ENCODE results near the gene KRT23.

KRT23 gene, protein sequence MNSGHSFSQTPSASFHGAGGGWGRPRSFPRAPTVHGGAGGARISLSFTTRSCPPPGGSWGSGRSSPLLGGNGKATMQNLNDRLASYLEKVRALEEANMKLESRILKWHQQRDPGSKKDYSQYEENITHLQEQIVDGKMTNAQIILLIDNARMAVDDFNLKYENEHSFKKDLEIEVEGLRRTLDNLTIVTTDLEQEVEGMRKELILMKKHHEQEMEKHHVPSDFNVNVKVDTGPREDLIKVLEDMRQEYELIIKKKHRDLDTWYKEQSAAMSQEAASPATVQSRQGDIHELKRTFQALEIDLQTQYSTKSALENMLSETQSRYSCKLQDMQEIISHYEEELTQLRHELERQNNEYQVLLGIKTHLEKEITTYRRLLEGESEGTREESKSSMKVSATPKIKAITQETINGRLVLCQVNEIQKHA

DNA sequence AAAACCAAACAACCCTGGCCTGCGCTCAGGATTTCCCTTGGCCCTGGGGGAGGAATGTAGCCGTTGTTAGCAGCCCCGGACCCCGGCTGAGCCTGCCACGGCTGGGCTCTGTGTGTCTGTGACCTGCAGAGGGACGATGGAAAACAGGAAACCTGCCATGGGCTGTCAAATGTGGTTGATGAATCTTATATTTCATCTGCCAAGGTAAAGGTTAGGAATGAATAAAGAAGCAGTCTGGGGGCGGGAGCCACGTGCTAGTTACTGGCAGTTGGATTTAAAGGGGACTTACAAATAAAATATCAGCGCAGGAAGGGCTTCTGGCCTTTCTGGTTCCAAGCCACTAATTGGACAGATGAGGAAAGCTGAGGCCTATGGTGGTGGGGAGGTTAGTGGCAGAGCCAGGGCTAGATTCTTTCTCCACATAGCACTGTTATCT lies at the start of gene KRT23:
KRT23 (minus strand) TSS at position 263 of the 436 bp plus-strand sequence. CDS start 1,043 bp downstream, outside the sequence.
- DNase-seq, result peak; percentile 54

DNA sequence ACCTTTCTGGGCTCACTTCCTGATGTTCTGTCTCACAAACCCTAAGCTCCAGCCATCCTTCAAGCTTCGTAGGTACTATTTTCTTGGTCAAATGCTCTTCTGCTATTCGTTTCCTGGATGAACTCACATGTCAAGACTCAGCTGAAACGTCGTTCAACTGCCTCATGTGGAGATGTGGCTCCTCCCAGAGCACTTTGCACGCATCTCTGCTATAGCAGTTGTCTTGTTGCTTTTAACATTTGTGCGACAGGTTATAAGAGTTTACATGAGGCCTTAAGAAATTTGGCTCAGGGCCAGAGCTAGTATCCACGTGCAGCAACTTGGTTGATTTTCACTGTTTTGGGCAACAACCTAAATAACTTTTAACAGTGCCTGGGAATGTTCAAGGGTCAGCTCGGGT lies 49.5 kb upstream of the KRT23 start:
- DNase-seq, result no peak

DNA sequence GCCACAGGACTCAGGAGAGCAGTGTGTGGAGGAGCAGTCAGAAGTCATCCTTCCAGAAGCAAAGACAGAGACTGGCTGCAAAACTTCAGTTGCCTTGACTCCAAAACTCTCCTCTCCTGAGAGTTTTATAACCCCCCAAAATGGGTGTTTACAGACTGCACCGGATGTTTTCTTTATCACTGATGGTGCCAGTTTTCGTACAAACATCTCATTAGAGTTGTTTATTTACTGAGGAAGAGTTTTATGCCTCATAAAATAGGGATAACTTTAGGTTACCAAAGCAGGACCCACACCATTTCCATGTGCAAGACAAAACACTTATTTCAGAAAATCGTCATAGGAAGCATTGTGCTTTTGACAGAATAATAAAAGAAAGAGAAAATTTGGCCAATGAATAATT lies 46.8 kb upstream of the KRT23 start, which contains the start of gene KRT40:
KRT40 (minus strand) TSS at position 101 of the 400 bp plus-strand sequence; CDS start at position 48, 53 bp downstream.
- no peak for DNase-seq

DNA sequence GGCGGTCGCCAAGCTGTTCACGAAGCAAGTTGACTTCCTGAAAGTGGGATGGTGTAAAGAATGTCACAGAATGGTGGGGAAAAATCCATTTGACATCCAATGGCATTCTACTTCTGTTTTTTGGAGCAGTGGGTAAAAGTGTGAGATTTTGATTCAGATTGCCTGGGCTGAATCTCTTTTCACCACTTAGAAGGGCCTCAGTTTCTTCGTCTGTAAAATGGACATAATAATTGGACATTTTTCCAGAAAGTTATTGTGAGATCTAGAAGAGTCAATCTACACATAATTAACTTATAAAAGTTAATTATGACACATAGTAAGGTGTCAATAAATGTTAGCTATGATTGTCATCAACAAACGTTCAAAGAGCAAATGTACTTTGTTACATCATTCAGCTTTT lies 43.7 kb upstream of the KRT23 start:
- DNase-seq, result no peak

DNA sequence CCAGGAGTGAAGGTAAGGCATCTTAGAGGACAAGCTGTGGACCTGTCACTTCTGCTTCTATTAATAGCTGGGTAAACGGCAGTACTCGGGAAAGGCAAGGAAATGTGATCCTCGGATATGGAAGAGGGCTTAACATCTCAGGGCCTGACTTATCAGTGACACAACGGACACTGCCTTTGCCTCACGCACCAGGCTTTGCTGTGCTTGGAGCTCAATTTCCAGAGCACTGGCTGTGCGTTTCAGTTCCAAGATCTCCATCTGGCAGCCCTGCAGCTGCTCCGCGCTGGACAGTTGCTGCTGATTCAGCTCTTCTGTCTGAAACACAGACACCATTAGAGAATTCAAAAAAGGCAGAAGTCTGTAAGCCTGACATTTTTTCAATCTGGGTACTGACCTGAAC lies 43.1 kb upstream of the KRT23 start:
- DNase-seq, result no peak

DNA sequence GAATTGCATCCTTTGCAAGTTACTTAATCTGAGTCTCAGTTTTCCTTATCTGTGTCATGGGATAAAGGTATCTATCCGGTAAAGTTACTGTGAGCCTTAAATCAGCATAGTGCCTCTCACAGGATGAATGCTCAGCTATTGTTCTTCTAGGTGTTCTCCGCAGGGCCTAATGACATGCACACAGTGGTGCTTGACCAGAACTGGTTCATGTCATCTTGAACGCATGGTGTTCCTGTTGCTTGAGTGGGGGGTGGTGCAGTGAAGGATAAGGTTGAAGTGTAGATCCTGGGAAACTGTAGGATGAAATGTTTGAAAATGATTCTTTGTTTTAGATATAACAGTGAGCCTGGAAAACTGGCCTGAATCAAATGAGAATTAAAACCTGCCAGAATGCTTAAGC lies 42.7 kb upstream of the KRT23 start:
- no peak for DNase-seq

DNA sequence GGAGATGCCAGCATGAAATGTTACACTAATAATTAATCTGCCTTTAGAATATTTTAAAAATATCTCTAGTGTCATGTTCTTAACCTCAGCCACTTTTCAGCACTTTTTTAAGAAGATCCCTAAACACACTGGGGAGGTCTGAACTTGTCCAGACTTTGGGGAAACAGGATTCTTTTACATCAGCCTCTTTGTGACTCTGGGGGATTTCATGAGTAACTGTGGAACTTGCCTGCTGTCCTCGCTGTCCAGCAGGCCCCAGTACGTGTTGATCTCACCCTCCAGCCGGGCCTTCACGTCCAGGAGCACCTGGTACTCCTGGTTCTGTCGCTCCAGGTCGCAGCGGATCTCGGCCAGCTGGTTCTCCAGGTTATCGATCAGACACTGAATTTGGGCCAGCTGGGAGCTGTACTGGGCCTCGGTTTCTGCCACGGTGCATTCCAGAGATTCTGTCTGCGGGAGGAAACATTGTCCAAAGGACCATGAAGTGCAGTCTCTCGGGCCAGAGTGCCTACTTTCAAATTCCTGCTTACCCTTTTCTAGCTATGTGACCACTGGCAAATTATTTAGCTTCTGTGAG lies 41.2 kb upstream of the KRT23 start:
- no peak for DNase-seq

DNA sequence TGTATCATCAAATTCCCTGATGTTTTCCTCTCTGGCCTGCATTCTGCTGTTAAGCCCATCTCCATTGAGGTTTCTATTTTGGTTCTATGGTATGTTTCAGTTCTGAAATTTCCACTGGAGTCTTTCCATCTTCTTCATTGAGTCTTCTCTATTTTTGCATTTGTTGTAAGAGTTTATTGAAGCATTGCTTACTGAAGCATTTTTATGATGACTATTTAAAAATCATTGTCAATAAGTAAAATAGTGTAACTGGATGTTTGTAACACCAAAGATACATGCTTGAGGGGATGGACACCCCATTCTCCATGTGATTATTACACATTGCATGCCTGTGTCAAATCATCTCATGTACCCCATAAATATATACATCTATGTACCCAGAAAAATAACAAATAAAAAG lies 38.1 kb upstream of the KRT23 start:
- DNase-seq, result no peak

DNA sequence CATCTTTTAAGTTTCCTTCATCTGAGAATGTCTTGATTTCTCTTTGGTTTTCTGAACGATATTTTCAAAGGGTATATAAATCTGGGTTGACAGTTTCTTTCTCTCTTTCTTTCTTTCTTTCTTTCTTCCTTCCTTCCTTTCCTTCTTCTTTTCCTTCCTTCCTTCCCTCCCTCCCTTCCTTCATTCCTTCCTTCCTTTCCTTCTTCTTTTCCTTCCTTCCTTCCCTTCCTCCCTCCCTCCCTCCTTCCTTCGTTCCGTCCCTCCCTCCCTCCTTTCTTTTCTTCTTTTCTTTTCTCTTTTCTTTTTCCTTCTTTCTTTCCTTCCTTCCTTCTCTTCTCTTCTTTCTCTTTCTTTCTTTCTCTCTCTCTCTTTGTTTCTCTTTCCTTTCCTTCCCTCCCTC lies 36.9 kb upstream of the KRT23 start:
- no peak for DNase-seq

DNA sequence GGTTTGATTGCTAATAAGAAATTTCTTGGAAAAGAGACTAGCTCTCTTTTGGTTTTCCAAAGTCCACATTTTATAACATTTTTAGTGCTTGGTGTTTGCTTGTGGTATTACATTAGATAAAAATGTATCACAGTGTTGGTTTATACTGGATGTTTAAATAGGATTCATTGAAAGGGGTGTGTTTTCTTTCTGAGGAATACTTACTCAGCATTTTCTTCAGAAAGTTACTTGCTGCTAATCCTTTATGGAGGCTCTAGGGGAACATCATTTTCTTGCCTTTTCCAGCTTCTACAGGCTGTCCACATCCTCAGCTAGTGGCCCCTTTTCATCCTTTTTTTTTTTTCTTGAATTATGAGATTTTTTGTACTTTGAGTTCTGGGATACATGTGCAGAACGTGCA lies 30.1 kb upstream of the KRT23 start:
- no peak for DNase-seq

DNA sequence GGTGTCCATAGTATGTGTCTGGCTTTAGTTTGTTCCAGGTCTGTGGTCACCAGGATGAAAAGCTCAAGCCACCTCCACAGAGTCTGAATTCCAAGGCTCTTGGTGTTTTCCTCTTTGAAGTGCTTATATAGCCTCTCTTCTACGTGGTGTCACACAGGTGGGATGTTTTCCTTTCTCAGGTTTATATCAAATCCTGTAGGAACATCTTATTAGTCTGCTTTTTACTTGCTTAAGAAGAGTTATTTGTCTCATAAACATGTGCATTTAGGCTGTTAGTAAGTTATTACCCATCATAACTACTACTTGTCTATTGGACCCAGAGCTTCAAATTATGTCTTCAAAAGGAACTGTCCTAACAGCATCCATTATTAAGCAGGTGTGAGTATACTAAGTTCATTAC lies 29.4 kb upstream of the KRT23 start, which contains the start of gene KRT39:
KRT39 (minus strand) TSS at position 101 of the 400 bp plus-strand sequence; CDS start at position 9, 92 bp downstream.
- no peak for DNase-seq

DNA sequence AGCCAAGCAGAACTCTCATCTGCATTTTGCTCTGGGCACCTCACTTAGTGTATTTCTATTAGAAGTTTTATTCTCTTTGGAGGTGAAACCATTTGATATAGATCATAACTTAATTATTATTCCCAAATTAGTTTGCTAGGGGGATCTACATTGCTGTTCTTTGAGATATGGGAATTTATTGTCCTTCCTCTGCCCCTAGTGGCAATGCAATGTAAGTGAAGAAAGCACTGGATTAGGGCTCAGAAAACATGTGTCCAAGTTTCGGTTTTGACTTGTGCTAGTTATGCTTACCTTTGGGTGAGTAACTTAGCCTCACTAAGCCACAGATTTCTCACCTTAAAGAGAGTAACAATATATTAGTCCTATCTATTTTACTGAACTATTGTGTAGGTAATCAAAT lies 26.4 kb upstream of the KRT23 start:
- DNase-seq, result peak; percentile 11

DNA sequence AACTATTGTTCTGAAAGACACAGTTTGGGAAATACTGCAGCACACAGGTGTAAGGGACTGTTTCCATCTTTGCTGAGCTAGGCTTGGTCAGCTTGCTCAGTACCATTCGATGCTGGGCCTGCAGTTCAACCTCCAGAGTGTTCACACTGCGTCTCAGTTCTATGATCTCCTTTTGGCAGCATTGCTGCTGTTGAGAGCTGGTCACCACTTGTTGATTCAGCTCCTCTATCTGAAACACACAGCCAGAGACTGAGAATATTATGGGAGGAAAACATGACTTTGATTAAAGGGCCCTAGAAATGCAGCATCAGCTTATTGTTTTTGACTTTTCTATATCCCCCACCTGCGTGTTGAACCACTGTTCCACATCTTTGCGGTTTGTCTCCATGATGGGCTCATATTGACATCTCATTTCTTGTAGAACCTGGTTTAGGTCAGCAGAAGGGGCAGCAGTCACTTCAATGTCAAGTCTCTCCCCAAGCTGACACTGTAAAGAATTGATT lies 24.7 kb upstream of the KRT23 start:
- no peak for DNase-seq

DNA sequence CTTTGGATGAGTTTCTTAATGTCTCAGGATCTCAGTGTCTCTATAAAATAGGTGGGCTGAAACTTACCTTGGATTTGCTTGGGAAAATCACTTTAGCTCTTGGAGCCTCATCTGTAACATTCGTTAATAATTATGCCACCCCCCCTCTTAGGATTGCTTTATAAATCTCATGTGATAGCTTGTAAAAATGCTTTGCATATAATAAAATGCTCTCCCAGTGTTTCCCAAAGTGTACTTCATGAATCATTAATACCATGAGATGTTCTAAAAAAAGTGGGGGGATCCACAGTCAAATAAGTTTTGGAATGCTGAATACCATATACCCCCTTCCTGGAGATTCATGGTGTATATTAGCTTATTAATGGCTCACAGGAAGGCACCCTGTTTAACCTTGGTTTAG lies 24.1 kb upstream of the KRT23 start:
- DNase-seq, result peak; percentile 43

DNA sequence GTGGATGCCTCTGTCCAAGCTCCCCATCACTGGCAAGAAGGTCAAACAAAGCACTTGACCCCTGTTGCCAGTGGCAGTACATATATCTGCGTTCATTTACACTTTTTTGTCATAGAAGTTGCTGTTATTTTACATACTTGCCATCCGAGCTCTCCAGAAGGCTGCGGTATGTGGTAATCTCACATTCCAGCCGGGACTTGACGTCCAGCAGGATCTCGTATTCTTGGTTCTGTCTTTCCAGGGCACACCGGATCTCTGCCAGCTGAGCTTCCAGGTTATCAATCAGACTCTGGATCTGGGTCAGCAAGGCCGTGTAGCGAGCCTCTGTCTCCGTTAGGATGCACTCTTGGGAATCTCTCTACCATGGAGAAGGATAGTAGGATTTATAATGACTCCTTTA lies 22.7 kb upstream of the KRT23 start:
- DNase-seq, result no peak

DNA sequence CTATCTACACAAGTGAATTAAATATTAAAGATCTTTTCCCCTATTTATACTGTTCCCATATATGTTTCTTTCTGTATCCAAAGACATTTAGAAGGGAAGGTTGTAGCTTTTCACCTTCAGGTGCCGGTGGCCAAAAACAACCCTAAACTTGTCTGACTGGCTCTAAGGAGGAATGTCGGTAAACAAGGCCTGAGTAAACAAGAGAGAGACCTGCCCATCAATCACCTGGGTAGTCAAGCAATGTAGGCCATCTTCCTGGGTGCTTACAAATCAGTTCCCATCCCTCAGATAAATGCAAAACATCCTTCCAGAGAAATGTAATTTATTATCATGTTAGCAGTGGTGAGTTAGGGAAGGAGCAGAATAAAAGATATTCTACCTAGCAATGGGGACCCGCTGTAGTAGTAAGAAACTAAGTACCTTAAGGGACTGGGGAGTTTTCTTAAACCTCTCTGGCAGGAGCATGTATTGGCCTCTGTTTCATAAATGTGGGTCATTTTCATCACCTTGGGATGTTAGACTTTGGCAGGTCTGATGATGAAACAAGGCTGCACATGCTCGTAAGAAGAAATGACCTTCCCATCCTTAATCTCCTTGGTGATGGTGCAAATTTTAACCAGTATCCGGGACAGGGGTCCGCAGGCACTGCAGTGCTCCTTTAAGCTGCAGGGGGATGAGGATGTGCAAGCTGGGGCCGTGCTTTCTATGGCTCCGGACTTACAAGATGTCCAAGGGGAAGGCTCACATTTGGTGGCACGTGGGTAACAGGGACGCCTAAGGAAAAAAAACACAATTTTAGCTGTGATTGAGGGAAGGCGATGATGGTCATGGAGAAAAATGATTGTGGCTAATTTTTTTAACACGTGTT lies 20.9 kb upstream of the KRT23 start:
- DNase-seq, result peak; percentile 49

DNA sequence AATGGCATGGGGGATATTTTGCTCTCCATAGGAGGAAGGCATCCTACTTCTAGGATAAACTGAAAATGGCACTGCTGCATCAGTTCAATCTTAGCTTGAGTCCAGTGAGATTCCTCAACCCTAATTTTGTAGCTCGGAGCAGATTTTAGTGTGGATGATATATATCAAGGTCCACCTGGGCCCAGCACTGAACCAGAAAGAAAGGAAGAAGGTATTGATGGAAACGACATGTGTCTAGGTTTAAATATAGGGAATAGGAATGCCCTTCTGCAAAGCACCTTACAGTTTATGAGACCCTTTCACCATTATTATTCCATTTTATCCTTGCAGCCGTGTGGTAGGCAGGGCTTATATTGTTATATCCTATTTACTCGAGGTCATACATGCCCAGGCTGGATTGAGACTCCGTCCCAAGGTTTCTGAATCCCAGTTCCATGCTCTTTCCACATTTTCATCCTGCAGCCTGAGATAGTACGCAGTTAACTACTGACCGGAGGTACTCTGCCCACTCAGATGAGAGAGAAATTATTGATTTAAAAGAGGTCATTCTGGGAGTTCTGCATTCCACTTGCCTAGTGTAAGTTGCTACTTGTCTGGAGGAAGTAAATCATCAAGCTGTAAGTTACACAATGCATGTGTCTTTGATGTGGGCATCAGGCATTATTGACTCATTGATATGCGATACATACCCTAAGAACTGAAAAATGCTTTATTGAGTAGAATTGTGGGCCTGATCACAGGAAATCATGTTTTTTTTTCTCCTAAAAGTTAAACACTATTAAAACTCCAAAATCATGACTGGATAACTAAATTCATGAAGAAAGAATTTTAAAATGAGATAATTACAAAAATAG lies 19.2 kb upstream of the KRT23 start:
- DNase-seq, result peak; percentile 96

DNA sequence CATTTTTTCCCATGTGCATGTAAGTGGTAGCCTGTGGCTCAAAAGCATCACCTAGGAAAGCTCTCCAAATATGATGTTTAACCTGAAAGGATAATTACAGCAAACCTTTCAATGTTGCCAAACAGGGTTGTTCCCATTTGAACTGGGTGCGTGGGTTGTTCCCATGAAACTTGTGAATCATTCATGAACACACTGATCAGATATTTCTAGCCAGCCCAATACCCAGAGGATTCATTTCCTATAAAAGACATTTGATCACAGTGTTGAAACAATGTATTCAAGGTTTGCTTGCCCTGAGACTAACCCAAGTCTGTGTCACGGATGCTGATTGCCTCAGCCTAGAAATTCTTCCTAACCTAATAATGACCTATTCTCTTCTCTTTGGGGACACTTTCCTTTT lies 16.4 kb upstream of the KRT23 start:
- DNase-seq, result peak; percentile 87

DNA sequence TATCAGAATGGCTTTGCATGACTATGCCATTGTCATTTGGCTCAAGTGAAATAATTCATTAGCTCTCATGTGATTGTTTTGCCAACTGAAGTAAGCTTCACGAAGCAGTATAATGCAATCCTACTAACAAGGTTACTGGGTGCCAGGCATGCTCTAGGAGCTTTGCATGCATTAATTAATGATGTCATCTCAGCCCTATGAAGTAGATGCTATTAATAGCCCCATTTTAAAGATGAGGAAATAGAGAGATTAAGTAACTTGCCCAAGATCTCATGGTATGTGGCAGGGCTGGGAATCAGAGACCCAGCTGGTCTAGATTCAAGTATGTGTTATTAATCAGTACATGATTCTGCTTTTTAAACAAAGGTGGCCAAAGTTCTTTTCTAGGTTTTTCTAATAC lies 15.2 kb upstream of the KRT23 start:
- peak; percentile 77 for DNase-seq

DNA sequence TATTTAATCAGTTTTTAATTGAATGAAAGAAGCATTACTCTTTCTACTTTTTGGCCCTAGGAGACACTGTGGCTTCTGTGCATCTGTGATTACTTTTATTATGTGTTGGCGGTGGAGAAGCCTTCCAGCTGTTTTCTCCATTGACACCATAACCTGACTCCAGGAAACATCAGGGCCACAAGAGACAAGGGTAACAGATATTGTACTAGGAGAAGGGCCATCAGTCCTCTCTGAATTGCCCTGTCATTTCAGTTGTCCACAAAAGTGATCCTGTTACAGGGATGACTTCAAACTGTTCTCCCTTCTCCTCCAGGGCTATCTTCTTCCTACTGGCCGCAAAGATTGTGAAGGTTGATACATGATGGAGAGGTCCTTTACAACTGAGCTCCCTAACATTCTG lies 14.7 kb upstream of the KRT23 start:
- no peak for DNase-seq

DNA sequence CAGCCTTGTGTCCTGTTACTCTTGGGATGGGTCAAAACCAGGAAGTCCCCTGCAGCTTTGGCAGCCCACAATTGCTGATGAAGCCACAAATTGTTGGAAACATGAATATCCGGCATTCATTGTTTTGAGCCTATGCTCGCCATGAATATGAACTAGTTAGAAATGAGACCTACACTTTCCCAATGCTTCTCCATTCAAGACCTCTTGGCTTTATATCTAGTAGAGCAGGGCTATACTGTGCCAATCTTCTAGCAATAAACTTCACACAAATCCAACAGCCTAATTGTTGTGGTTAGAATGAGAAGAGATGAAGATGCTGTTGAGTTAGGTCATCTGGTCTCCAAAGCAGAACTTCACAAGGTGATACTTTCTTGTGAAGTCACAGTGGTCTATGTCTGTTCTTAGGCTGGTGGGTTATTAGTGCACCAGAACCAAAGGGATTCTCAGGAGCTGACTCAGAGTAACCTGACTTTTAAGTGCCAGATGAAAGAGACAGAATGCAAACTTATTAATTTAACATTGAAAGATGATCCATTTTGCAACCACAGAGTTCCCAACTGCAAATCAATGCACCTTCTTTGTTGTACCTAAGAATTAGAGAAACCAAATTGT lies 13.7 kb upstream of the KRT23 start:
- peak; percentile 10 for DNase-seq

DNA sequence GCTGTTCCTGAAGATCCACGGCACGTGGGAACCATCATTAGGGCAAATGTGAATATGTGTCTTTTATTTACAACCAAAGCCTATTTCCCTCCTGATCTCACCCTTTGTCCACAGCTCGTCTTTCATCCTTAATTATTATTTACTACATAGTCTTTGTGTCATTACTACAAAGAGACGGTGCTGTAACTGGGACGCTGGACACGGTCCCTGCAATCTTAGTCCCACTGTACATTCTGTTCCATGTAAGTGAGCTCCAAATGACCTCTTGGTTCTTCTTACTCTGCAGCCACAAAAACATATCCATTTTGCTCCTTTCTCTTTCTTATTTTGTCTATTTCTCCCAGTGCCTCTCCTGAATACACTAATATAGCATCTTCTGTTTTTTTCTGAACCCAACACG lies 12.7 kb upstream of the KRT23 start:
- DNase-seq, result no peak

All from kidney glomerular epithelial cell (primary cell).